T-cell (primary cell): ENCODE results near the gene BNC2. TPM values are rescaled to one million over a fixed set of nuclear protein-coding genes. Genes with fewer than 3 reads are reported as not detected.

Experiments
- ATAC-seq, 4 experiments: fragments of 200-7000 bp in 3 of 4; fragments of 150-1000 bp in 1 of 4; cut with Tn5 transposase; replicated peaks in 1 of 4; 1 replicate in 3 of 4; 2 replicates in 1 of 4; pipeline ENCODE4 v1.10.0; 2021; ENCODE audit warnings: moderate library complexity in 3 of 4, mild to moderate bottlenecking in 2 of 4, moderate number of reproducible peaks in 1 of 4
- CTCF ChIA-PET, 2 donors: fragments of 300-600 bp; sonication (Branson Sonifier 250); formaldehyde crosslinking; loops; one replicate each; lab custom pipeline; 2022; ENCODE audit warnings: antibody characterized with exemption in 2 of 2; lab: Charles Lee
- POLR2A ChIA-PET, 2 donors: fragments of 300-600 bp; sonication (Branson Sonifier 250); formaldehyde crosslinking; loops; one replicate each; lab custom pipeline; 2022; ENCODE audit warnings: antibody characterized with exemption in 2 of 2; lab: Charles Lee
- DNase-seq, 35 experiments: peaks; one replicate each; pipeline versions ENCODE4 v3.0.0 to v3.0.0-alpha.2; 2013 to 2023
- H3K27ac ChIP-seq: one replicate; pipeline ENCODE4 v1.5.1; 2013; ENCODE audit warnings: low read length
- H3K27me3 ChIP-seq, 2 experiments: replicated peaks in 1 of 2; 1 replicate in 1 of 2; 2 replicates in 1 of 2; pipeline versions ENCODE4 v1.6.1 to v1.7.0; 2013; ENCODE audit warnings: low read length in 1 of 2, mixed read lengths in 1 of 2; ENCODE audit not compliant: control insufficient read depth in 2 of 2, insufficient read depth in 2 of 2; ENCODE audit errors: extremely low read depth in 1 of 2
- H3K36me3 ChIP-seq, 2 donors: 1 replicate in 1 of 2; 2 replicates in 1 of 2; pipeline versions ENCODE4 v1.6.1 to v1.7.0; 2013; ENCODE audit warnings: low read length in 1 of 2; ENCODE audit not compliant: control insufficient read depth in 2 of 2, insufficient read depth in 1 of 2; ENCODE audit errors: extremely low read depth in 1 of 2
- H3K4me1 ChIP-seq, 2 experiments: 1 replicate in 1 of 2; 2 replicates in 1 of 2; pipeline versions ENCODE4 v1.6.1 to v1.7.0; 2013; ENCODE audit warnings: low read length in 2 of 2, mixed read lengths in 1 of 2; ENCODE audit not compliant: insufficient read depth in 2 of 2, control insufficient read depth in 1 of 2; ENCODE audit errors: extremely low read depth in 1 of 2
- H3K4me3 ChIP-seq, 2 donors: 1 replicate in 1 of 2; 2 replicates in 1 of 2; pipeline versions ENCODE4 v1.5.1 to v1.7.0; 2013; ENCODE audit warnings: mild to moderate bottlenecking in 2 of 2, low read length in 1 of 2, moderate library complexity in 1 of 2; ENCODE audit not compliant: control insufficient read depth in 1 of 2; ENCODE audit errors: extremely low read depth in 1 of 2
- H3K9me3 ChIP-seq: 2 replicates; pipeline ENCODE4 v1.7.0; 2013
- H3K27ac Mint-ChIP-seq, 2 donors: one replicate each; pipeline ENCODE4 v1.8.0; 2020 to 2021; ENCODE audit warnings: mild to moderate bottlenecking in 2 of 2, mixed read lengths in 2 of 2
- H3K27me3 Mint-ChIP-seq, 2 donors: one replicate each; pipeline ENCODE4 v1.8.0; 2021 to 2022; ENCODE audit warnings: mixed read lengths in 2 of 2
- H3K36me3 Mint-ChIP-seq: one replicate; pipeline ENCODE4 v1.8.0; 2021; ENCODE audit warnings: mixed read lengths
- H3K4me1 Mint-ChIP-seq, 3 donors: one replicate each; pipeline ENCODE4 v1.8.0; 2020 to 2022; ENCODE audit warnings: mixed read lengths in 3 of 3, mild to moderate bottlenecking in 1 of 3
- H3K4me3 Mint-ChIP-seq, 3 donors: one replicate each; pipeline ENCODE4 v1.8.0; 2020 to 2022; ENCODE audit warnings: mild to moderate bottlenecking in 3 of 3, mixed read lengths in 3 of 3, moderate library complexity in 3 of 3
- H3K9me3 Mint-ChIP-seq, 3 donors: one replicate each; pipeline ENCODE4 v1.8.0; 2020 to 2022; ENCODE audit warnings: mixed read lengths in 3 of 3
- WGBS: methylation state at CpG from one replicate; pipeline ENCODE4 v1.1.5; 2013; ENCODE audit warnings: missing lambda C conversion rate; ENCODE audit not compliant: insufficient coverage; 5-methylcytosine and 5-hydroxymethylcytosine counted together
- total RNA-seq, 35 experiments: library from RNA in 6 of 35; stranded (reverse) in 6 of 35; fragments of 120-200 nt in 1 of 35; gene quantifications; one replicate each; pipeline versions ENCODE4 v1.2.1 to v1.2.4 and lab custom pipeline; 2013 to 2026

The BNC2 gene
- total RNA-seq, 5 donors from 2014 or later (not counting 1 experiment from before 2014, with no cell fraction given): 0.03 to 2.1 (median 0.57) TPM

- no peak for DNase-seq
- Histone ChIP-seq H3K9me3 (no peaks in the 10 kb centered on the region), H3K27ac (no peak overlapping the region), H3K27me3 (no peaks in the 10 kb centered on the region), H3K36me3 (no peaks in the 10 kb centered on the region), H3K4me1 (no peaks in the 10 kb centered on the region), H3K4me3 (no peak overlapping the region)
- 82% methylated on average over 6 of the region's 10 CpGs for WGBS
- H3K27me3 Mint-ChIP-seq: no peaks in the 10 kb centered on the region
- no peak overlapping the region for H3K27ac Mint-ChIP-seq
- no peaks in the 10 kb centered on the region for H3K36me3 Mint-ChIP-seq
- no peak for ATAC-seq
- H3K4me1 Mint-ChIP-seq: no peaks in the 10 kb centered on the region
- H3K9me3 Mint-ChIP-seq: peaks cover 4 to 5% (median 4%) of the 10 kb centered on the region in 3 donors
- POLR2A ChIA-PET: no interaction called here
- H3K4me3 Mint-ChIP-seq: no peak overlapping the region
- CTCF ChIA-PET: interaction anchor here in 1 of 2 donors (0.6 kb wide), 1 partner anchor 546 kb away, joined by 3 read pairs; no protein-coding TSS in a partner anchor
Observed at GRCh38 chr9:16801871-16802466, 68.5 kb downstream of the BNC2 start.

- WGBS: 100% methylated on average over 2 of the region's 5 CpGs
- Histone ChIP-seq H3K27me3 (no peaks in the 10 kb centered on the region), H3K27ac (no peak overlapping the region), H3K4me1 (no peaks in the 10 kb centered on the region), H3K9me3 (no peaks in the 10 kb centered on the region), H3K4me3 (no peak overlapping the region), H3K36me3 (no peaks in the 10 kb centered on the region)
- H3K9me3 Mint-ChIP-seq: peaks cover 7 to 17% (median 8%) of the 10 kb centered on the region in 3 donors
- H3K27ac Mint-ChIP-seq: no peak overlapping the region
- H3K27me3 Mint-ChIP-seq: no peaks in the 10 kb centered on the region
- CTCF ChIA-PET: no interaction called here
- ATAC-seq (no peak), DNase-seq (no peak)
- no peaks in the 10 kb centered on the region for H3K36me3 Mint-ChIP-seq
- no peak overlapping the region for H3K4me3 Mint-ChIP-seq
- H3K4me1 Mint-ChIP-seq: no peaks in the 10 kb centered on the region
- POLR2A ChIA-PET: no interaction called here
Observed at GRCh38 chr9:16796304-16796825, 74.1 kb downstream of the BNC2 start.

GRCh38 chr9:16794871-16795639, 75.4 kb downstream of the BNC2 start:
- Histone ChIP-seq H3K4me1 (no peaks in the 10 kb centered on the region), H3K4me3 (no peak overlapping the region), H3K27me3 (no peaks in the 10 kb centered on the region), H3K9me3 (no peaks in the 10 kb centered on the region), H3K36me3 (no peaks in the 10 kb centered on the region), H3K27ac (no peak overlapping the region)
- Mint-ChIP-seq H3K4me3 (no peak overlapping the region), H3K4me1 (no peaks in the 10 kb centered on the region), H3K9me3 (peaks cover 7 to 17% (median 8%) of the 10 kb centered on the region in 3 donors), H3K27ac (no peak overlapping the region), H3K27me3 (no peaks in the 10 kb centered on the region), H3K36me3 (no peaks in the 10 kb centered on the region)
- DNase-seq (no peak), ATAC-seq (no peak)
- WGBS: 53% methylated on average over 3 of the region's 9 CpGs
- POLR2A ChIA-PET: no interaction called here
- CTCF ChIA-PET: no interaction called here

- WGBS: 83% methylated on average over 1 of the region's 4 CpGs
- no peak overlapping the region for H3K27ac ChIP-seq
- ATAC-seq (no peak), DNase-seq (no peak)
- no peak overlapping the region for H3K27ac Mint-ChIP-seq
- no peaks in the 10 kb centered on the region for H3K36me3 ChIP-seq
- ChIA-PET POLR2A (no interaction called here), CTCF (no interaction called here)
- no peaks in the 10 kb centered on the region for H3K27me3 Mint-ChIP-seq
- no peaks in the 10 kb centered on the region for H3K4me1 Mint-ChIP-seq
- H3K9me3 Mint-ChIP-seq: peaks cover 11 to 17% (median 11%) of the 10 kb centered on the region in 3 donors
- no peaks in the 10 kb centered on the region for H3K9me3 ChIP-seq
- no peak overlapping the region for H3K4me3 Mint-ChIP-seq
- no peak overlapping the region for H3K4me3 ChIP-seq
- no peaks in the 10 kb centered on the region for H3K36me3 Mint-ChIP-seq
- no peaks in the 10 kb centered on the region for H3K27me3 ChIP-seq
- no peaks in the 10 kb centered on the region for H3K4me1 ChIP-seq
Observed at GRCh38 chr9:16794103-16794502, 76.4 kb downstream of the BNC2 start.

- Mint-ChIP-seq H3K27me3 (no peaks in the 10 kb centered on the region), H3K4me1 (no peaks in the 10 kb centered on the region), H3K36me3 (no peaks in the 10 kb centered on the region), H3K9me3 (peaks cover 5 to 11% (median 10%) of the 10 kb centered on the region in 3 donors), H3K27ac (no peak overlapping the region), H3K4me3 (no peak overlapping the region)
- no peak for ATAC-seq
- ChIA-PET CTCF (interaction anchor here in 1 of 2 donors (0.5 kb wide), 1 partner anchor 12 kb away, joined by 4 read pairs; no protein-coding TSS in a partner anchor), POLR2A (no interaction called here)
- Histone ChIP-seq H3K4me1 (no peaks in the 10 kb centered on the region), H3K27ac (no peak overlapping the region), H3K36me3 (no peaks in the 10 kb centered on the region), H3K27me3 (no peaks in the 10 kb centered on the region), H3K9me3 (no peaks in the 10 kb centered on the region), H3K4me3 (no peak overlapping the region)
- DNase-seq: no peak
- WGBS: 92% methylated on average over 3 of the region's 6 CpGs
Observed at GRCh38 chr9:16787724-16788123, 82.7 kb downstream of the BNC2 start.

GRCh38 chr9:16784002-16784401, 86.5 kb downstream of the BNC2 start:
- H3K27me3 Mint-ChIP-seq: no peaks in the 10 kb centered on the region
- POLR2A ChIA-PET: no interaction called here

More at GRCh38 chr9:16784002-16784401, 86.5 kb downstream of the BNC2 start:
- Mint-ChIP-seq H3K4me1 (no peaks in the 10 kb centered on the region), H3K27ac (no peak overlapping the region), H3K4me3 (no peak overlapping the region), H3K36me3 (no peaks in the 10 kb centered on the region), H3K9me3 (peaks cover 4 to 8% (median 7%) of the 10 kb centered on the region in 3 donors)
- ATAC-seq (no peak), DNase-seq (no peak)
- CTCF ChIA-PET: no interaction called here
- Histone ChIP-seq H3K27me3 (no peaks in the 10 kb centered on the region), H3K27ac (no peak overlapping the region), H3K4me3 (no peak overlapping the region), H3K9me3 (no peaks in the 10 kb centered on the region), H3K4me1 (no peaks in the 10 kb centered on the region), H3K36me3 (no peaks in the 10 kb centered on the region)
- WGBS: no CpG with 5 or more reads among the region's 2 CpGs
